Measurements from ENCODE around the gene TMEM80.

TMEM80 gene

GRCh38 chr11:698493-699115 is 3.0 kb downstream of the TMEM80 start:
- in situ Hi-C loops (cut with HindIII; ENCODE audit: low sequenced_read_pairs): no loop called here

GRCh38 chr11:699116-699508 is 3.5 kb downstream of the TMEM80 start:
- in situ Hi-C loops (cut with HindIII; ENCODE audit: low sequenced_read_pairs): no loop called here

GRCh38 chr11:699753-700152 is 4.1 kb downstream of the TMEM80 start:
- in situ Hi-C loops (cut with HindIII; ENCODE audit: low sequenced_read_pairs): no loop called here

- in situ Hi-C loops (cut with HindIII; ENCODE audit: low sequenced_read_pairs): no loop called here
Observed at GRCh38 chr11:701741-702461, 6.3 kb downstream of the TMEM80 start.

- in situ Hi-C loops (cut with HindIII; ENCODE audit: low sequenced_read_pairs): no loop called here
Observed at GRCh38 chr11:702462-703461, 7.1 kb downstream of the TMEM80 start.

- in situ Hi-C loops (cut with HindIII; ENCODE audit: low sequenced_read_pairs): no loop called here
Observed at GRCh38 chr11:703506-703905, 7.9 kb downstream of the TMEM80 start.

- in situ Hi-C loops (cut with HindIII; ENCODE audit: low sequenced_read_pairs): no loop called here
Observed at GRCh38 chr11:704228-704674, 8.6 kb downstream of the TMEM80 start.

- in situ Hi-C loops (cut with HindIII; ENCODE audit: low sequenced_read_pairs): no loop called here
Observed at GRCh38 chr11:704781-705645, 9.4 kb downstream of the TMEM80 start.

GRCh38 chr11:705646-706438 is 10.2 kb downstream of the TMEM80 start, which contains the start of gene EPS8L2:
Gene EPS8L2 (plus strand): TSS chr11:706231. CDS start chr11:709408, 3,177 bp downstream.
- in situ Hi-C loops (cut with HindIII; ENCODE audit: low sequenced_read_pairs): no loop called here

- in situ Hi-C loops (cut with HindIII; ENCODE audit: low sequenced_read_pairs): no loop called here
Observed at GRCh38 chr11:706439-706956, 10.9 kb downstream of the TMEM80 start.

GRCh38 chr11:706957-707816 is 11.6 kb downstream of the TMEM80 start:
- in situ Hi-C loops (cut with HindIII; ENCODE audit: low sequenced_read_pairs): no loop called here

- in situ Hi-C loops (cut with HindIII; ENCODE audit: low sequenced_read_pairs): no loop called here
Observed at GRCh38 chr11:707817-708420, 12.3 kb downstream of the TMEM80 start.

- in situ Hi-C loops (cut with HindIII; ENCODE audit: low sequenced_read_pairs): no loop called here
Observed at GRCh38 chr11:708511-708910, 12.9 kb downstream of the TMEM80 start.

- in situ Hi-C loops (cut with HindIII; ENCODE audit: low sequenced_read_pairs): no loop called here
Observed at GRCh38 chr11:709109-709997, 13.7 kb downstream of the TMEM80 start.

- in situ Hi-C loops (cut with HindIII; ENCODE audit: low sequenced_read_pairs): no loop called here
Observed at GRCh38 chr11:714436-714835, 18.8 kb downstream of the TMEM80 start.

GRCh38 chr11:719214-720016 is 23.8 kb downstream of the TMEM80 start:
- in situ Hi-C loops (cut with HindIII; ENCODE audit: low sequenced_read_pairs): no loop called here
